NOMO-1 treated with DMSO at 0.1 percent for 48 hours (cell line): ENCODE results near the gene KCNE4.
"Not testable (repeated sequence)": the region's sequence is repeated elsewhere in the genome, so short reads cannot be mapped to it uniquely, and the experiment has no call there.

Source experiments
- DNase-seq: peaks from one replicate; lab custom pipeline; 2025; ENCODE audit not compliant: unreplicated experiment; lab: John Stamatoyannopoulos, UW

KCNE4 gene

DNA sequence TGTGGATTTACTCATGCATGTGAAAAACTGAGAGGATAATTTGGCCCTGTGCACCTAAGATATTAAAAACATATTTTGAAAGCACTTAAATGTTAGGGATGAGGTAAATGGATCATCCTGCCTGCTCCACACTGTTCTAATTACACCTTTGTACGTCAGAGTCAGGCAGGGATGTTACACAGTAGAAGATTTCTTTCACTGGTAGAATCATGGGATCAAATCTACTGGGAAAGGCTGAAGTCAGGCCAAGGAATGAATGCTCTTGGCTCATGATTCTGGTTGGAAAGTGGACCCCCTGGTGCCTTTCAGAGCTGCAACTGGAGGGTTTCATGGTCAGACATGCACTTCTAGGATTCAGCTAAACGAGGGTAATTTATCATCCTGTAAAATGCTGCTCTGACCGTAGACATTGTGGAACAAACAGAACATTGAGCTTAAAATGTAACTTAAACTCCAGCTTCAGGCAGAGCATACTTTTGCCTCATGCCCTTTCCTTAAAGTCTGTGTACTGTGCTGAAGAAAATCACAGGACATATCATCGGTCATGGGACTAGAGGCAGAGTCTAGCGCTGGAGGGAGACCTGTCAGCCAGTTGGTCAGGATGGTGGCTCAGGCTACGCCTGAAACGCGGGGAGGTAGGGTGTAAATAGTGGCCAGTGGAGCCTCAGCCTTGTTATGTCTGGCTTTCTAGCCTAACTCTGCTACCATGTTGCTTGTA lies 4.9 kb downstream of the KCNE4 start:
- no peak for DNase-seq

DNA sequence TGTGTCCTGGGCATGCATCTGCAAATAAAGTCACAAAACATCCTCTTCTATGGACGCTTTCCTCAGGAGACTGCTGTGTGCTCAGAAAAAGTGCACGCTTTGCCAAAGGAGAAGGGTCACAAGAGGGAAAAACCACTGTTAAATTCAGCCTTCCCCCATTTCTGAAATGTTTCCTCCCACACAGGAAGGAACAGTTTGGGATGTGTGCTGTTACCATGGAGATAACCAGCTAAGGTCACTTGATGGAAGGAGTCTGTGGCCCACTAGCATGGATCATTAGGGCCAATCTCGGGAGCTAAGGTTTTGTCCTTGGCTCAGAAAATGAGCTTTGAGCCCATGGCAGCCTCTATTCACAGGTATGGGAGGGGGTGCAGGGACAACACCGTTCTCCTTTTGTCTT lies 5.6 kb downstream of the KCNE4 start:
- DNase-seq, result no peak

DNA sequence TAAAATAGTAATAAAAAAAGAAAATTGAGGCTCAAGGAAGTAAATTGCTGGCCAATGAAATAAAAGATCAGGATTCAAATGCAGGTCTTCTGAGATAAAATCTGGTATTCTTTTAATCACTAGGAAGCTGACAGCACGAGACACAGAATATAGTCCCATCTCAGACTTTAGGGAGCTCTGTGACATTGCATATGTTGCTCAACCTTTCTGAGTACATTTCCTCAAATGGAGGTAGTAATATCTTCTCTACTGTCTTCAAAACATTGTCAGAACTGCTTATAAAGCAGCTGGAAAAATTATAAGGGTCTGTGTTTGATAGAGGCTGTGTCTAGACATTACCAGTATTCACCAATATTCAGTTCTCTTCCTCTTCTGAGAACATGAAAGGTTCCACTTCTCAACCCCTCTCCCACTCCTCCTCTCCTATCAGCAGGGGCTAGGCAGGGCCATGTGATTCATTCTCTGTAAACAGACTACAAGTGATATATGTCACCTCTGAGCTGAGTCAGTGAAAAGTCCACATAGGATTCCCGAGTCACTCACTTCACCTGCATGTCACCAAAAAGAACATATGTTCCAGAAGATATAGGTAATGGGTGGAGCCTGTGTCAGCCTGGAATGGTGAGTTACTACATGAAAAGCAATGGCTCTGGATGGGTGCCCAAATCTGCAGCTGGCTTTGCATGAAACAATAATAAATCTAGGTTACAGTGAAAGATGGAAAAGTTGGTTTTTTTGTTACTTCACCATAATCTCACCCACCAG lies 7.1 kb downstream of the KCNE4 start:
- no peak for DNase-seq

DNA sequence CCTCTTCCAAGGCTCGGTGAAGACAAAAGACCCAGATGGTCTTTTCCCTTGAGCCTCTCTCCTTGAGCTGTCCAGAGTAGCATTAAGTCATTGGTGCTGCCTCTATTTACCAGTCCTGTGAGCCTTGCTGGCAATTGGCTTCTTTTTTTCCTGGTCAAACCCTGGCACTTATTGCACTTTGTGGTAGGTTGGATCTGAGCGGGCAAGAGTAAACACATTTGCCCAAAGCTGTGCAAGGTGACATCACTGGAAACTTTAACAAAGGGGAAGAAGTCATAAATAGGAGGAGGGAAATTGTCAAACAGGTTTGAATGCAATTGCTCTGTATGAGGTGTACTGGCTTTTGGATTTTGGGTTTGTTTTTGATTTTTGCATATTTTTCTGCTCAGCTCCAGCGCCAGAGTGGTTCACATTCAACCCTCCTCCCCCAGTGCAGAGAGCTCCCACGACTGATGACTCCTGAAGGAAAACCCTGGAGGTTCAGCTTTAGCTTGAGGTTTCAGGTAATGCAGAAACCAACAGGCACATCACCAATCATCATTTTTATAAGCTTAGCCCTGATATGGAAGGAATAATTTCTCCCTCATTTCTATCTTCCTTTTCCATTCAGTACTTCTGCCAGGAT lies 8.3 kb downstream of the KCNE4 start:
- no peak for DNase-seq

DNA sequence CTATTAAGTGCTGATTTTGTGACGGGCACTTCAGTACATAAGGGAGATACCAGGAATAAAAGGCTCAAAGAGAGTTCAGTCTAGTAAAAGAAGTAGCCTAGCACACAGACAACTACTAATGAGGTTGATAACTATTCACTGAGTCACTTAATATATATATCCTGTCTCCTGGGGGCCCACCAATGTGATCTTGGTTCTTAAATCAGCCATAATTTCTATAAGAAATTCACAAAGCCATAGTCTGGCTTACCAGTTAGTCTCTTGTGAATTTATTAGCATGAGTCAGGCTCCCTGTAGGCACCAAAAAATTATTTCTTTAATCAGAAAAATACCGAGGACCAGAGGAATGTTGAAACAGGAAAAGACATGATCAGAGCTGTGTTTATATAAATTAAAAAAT lies 10.4 kb downstream of the KCNE4 start:
- no peak for DNase-seq

DNA sequence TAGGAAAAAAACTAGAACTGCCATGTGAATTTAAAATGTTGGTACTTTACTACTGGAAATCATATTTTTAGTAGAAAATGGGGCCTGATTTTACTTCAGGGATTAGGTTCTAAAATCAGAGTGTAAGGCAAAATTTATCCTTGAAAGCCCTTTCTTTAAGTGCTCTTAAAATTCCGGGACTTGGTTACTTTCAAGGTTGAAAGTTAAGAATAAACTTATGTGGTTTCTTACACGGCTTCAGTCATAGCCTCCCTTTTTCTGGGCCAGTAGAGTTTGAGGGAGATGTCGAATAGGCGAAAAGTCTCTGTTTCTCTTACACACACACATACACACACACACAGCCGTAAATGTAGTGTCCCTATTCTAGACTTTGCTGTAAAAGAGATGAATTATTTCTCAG lies 13.1 kb downstream of the KCNE4 start:
- DNase-seq, result no peak

DNA sequence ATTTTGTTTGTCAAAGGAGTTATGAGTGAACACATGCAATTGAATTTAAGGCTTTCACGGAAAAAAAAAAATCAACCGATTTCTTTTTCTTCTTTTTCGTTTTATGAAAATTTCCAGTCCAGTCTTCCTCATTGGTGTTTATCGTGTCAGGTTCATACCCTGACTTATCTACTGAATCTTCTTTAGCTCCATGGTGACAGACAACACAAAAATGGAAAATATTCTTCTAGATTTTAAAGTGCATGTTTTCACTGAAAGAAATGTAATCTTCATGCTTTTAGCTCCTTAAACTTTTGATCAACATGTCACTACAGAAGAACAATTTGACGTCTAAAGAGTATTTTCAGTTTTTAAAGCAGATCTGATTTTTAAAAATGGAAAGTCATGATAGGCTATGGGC lies 14.7 kb downstream of the KCNE4 start:
- no peak for DNase-seq

DNA sequence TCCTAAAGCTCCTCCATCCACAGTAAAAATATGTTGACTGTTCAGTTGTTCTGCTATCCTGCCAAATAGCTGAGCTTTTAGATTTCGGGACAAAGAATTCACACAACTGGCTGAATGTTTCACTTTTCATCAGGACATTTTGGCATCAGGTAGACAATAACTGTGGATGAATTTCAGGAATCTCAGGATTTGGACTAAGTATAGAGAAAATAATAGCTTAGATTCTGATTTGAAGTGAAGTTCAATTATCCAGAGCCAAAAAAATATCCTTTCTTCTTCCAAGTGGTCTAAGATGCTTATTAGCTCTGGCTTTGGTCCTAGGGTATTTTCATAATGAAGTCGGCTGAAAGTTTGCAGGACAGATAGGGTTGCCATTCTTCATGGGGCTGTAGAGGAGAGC lies 16.1 kb downstream of the KCNE4 start:
- no peak for DNase-seq

DNA sequence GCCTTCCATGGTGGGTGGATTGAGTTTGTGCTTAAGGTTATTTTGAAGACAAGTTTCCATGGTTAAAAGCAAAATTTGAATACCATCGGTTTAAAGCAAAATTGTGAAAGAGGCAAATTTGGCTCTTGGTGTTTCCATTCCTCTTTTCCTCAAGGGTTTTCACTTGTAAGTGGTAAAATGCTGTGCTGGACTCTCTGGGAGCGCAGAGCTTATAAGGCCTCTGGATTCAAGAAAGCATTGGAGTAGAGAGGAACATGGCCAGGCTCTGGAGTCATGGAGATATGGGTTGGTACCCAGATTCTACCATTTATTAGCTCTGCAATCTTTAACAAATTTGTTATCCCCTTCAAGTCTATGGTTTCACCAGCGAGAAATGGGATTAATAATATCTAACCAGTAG lies 17.5 kb downstream of the KCNE4 start:
- DNase-seq, result no peak

DNA sequence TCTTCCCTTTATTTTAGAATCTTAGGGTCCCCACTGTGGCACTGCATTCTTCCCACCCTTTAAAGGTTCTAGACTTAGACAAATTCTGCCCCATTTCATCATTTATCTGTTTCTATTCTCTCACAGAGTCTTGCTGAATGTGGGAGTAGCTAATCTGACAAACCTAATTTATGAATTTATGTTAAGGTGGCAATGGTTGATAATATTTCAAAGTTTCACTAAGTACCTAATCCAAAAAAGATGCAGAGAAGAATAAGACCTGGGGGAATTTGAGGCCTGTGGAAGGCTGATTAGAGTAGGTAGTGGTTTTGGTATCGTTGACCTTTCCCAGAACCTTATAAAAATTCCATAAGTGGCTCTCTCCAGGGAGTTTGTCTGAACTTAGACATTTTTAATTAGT lies 18.0 kb downstream of the KCNE4 start:
- DNase-seq, result no peak

DNA sequence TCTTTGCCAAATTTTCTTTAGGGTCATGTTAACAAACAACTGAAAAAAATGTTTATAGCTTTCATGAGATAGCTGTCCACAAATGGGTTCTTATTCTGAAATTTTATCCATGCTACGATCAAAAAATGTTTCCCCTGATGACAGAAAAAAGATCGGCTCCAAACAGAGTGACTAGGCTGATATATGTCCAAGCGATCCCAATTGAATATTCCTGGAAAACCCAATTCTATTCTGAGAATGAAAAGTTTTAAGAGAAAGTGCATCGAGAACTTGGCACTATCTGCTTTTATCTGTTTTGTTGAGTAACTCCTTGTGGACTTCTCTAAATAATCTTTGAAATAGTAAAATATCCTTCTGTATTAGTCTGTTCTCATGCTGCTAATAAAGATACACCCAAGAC lies 19.1 kb downstream of the KCNE4 start:
- DNase-seq, result no peak

DNA sequence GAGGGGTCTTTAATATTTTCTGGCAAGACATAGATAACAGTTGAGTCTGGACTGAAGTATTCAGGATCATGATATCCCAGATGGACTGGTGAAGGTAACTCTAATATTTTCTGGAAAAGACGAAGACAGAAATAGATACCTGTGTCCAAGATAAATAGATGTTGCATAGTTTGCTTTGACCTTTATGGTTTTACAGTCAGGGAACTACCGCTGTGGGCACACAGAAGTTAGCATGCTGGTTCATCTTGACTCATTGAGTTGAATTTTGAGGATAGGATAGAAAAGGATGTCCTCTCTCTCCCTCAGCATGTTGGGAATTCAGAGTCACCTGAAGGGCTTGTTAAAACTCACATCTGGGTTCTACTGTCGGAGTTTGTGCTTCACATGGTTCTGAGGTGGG lies 20.8 kb downstream of the KCNE4 start:
- no peak for DNase-seq

DNA sequence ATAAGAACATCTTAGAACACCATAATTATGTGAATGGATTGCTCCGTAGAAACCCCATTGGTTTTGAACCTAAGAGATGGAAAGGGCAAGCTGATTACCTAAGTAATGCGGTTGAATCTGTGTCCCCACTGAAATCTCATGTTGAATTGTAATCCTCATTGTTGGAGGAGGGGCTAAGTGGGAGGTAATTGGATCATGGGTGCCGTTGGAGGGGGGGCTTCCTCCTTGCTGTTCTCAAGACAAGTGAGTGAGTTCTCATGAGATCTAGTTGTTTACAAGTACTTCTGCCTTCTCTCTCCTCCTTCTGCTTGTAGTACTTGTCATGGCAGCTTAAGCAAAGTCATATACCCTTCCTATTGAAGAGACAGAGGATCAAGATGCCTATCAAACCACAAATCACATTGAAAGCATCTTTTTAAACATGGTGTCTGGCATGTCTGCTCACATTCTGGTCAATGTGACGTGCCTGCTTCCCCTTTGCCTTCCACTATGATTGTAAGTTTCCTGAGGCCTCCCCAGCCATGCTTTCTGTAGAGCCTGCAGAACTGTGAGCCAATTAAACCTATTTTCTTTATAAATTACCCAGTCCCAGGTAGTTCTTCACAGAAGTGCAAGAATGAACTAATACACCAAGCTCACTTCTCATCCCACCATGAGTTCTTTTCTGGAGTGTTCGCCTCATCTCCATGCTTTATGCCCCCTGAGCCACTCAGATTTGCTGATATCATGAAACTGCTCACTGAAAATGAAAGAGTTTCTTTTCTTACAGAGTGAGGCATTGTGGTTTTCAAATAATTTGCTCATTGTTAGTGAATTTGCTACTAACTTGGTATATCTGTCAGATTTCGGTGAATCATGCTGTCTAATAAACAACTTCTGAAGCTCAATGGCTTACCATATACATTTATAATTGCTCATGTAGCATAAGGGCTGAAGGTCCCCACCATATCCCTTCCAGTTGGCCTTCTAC lies 23.6 kb downstream of the KCNE4 start:
- no peak for DNase-seq

DNA sequence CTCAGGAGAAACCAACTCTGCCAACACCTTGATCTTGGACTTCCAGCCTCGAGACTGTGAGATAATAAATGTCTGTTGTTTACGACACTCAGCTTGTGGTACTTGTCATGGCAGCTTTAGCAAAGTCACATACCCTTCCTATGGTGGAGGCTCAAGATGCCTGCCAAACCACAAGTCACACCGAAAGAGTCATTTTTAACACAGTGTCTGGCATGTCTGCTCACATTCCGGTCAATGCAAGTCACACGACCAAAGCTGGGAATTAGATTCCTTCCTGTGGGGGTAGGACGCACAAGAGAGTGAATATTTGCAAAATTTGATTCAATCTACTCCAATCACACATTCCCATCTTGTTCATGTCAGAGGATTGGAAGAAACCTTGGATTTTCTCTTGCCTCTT lies 24.6 kb downstream of the KCNE4 start:
- no peak for DNase-seq

DNA sequence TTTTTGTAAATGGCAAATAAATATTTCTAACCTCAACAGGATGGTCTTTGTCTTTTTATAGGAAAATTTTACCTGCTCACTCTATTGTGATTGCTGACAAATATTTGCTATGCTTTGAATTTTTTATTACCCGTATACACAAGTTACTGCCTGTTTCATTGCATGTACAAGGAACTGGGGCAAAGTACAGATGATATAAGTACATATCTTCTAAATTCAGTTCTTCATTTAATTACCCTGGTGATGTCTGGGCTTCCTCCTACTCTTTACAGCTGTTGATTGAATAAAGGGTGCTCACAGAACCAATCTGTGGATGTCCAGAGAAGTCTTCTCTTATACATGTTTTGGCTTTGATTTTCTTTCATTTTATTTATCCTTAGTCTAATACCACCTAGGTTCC lies 26.5 kb downstream of the KCNE4 start:
- no peak for DNase-seq

DNA sequence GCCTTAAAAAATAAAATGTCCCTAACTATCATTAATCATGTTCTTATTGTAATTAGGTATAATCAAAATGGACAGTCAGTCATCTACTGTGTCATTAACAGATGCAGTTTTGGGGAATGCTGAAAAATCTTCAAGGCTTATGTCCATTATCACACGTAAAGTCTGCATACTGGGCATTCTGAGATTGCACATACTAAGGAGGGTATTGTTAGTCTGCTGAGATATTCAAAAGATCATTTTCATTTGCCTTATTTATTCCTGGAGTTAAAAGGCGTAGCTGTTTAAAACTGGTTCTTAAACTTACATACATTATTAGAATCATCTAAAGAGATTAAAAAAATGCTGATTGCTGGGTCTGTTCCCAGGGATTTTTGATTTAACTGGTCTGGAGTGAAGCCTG lies 27.4 kb downstream of the KCNE4 start:
- no peak for DNase-seq

DNA sequence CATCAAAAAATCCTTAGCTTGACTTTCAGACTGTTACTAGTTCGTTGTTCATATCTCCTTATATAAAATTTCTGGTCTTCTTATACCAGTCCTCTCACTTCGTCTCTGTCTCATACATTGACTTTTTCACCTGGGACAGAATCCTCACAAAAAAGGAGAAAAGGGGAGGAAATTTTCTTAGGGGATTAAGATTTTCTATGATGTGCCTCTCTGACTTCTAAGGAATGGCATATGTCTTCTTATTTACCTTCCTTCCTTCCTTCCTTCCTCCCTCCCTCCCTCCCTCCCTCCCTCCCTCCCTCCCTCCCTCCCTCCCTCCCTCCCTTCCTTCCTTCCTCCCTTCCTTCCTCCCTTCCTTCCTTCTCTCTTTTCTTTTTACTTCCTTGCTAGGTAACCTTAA lies 27.9 kb downstream of the KCNE4 start:
- DNase-seq, result no peak

DNA sequence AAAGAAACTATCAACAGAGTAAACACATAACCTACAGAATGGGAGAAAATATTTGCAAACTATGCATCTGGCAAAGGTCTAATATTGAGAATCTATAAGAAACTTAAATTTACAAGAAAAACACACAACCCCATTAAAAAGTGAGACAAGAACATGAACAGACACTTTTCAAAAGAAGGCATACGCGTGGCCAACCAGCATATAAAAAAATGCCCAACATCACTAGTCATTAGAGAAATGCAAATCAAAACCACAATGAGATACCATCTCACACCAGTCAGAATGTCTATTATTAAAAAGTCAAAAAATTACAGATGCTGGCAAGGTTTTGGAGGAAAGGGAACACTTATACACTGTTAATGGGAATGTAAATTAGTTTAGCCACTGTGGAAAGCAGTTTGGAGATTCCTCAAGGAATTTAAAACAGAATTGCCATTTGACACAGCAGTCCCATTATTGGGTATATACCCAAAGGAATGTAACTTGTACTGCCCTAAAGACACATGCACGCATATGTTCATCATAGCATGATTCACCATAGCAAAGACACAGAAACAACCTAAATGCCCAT lies 28.9 kb downstream of the KCNE4 start:
- DNase-seq, result not testable (repeated sequence)

DNA sequence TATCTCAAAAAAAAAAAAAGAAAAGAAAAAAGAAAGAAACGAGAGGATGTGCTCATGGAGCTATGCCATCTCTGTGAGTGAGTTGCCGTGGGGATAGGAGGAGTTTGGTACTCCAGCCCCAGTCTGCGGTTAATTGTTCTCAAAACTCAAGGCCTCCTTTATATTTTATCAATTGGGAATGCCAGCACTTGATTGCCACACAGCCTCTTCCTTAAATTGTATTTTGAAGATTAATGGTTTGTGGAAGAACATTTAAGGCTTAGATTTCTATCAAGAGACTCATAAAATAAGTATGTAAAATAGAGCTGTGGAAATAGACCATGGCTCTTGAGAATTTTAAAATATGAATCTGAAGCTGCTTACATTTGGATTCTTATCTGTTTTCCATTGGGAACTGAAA lies 29.8 kb downstream of the KCNE4 start:
- no peak for DNase-seq

DNA sequence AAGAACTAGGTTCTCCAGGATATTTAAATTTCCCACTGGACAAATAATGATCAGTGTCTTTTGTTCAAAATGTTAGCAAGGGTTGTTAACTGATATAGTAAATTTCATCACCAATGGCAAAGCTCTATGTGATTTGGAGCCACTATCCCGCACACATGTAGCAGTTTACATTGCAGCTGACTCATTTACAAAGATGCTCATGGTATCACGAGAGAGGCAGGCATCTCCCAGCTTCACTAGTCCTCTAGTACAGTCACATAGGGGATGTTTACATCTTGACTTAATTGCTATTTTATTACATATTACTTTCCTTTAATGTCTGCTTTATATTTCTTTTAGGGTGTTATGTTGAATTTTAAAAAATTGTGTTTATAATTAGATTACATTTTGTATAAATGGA lies 30.7 kb downstream of the KCNE4 start:
- DNase-seq, result no peak
